HG02759 (cell line): ENCODE data around the gene CCDC150.
"Not testable (repeated sequence)": the region's sequence is repeated elsewhere in the genome, so short reads cannot be mapped to it uniquely, and the experiment has no call there.

Experiments
- ATAC-seq: cut with Tn5 transposase; IDR thresholded peaks from one replicate; pipeline ENCODE4 v1.9.1; 2021; ENCODE audit warnings: mild to moderate bottlenecking, moderate library complexity; ENCODE audit not compliant: unreplicated experiment

CCDC150 gene

GRCh38 chr2:196639180-196640030 is at the start of gene CCDC150:
Gene CCDC150, plus strand, starts transcription at chr2:196639715. Its CDS starts 52 bp downstream, at chr2:196639767.
- peak; percentile 100 for ATAC-seq

- ATAC-seq: no peak
Measured at GRCh38 chr2:196590286-196590685, 49.2 kb upstream of the CCDC150 start.

DNA sequence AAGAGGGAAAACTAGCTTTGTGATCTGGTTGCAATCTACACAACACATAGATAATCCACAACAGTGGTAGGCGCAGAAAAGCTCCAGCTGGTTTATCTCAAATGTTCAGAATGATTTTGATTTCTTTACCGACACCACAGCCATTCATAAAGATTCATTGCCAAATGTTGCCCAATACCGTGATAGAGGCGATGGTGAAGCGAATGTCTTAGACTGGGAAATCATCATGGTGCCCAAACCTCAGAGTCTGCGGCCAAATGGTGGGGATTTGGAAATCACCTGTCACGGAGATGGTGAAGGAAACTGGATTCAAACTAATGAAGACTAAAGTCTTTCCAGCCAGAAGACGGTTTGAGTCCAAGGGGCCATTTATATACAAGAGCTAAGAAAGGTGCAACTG is 48.5 kb upstream of the CCDC150 start:
- ATAC-seq: no peak

GRCh38 chr2:196591621-196592022 is 47.9 kb upstream of the CCDC150 start:
- no peak for ATAC-seq

- ATAC-seq: peak; percentile 6
Measured at GRCh38 chr2:196592331-196592910, 47.1 kb upstream of the CCDC150 start.

DNA sequence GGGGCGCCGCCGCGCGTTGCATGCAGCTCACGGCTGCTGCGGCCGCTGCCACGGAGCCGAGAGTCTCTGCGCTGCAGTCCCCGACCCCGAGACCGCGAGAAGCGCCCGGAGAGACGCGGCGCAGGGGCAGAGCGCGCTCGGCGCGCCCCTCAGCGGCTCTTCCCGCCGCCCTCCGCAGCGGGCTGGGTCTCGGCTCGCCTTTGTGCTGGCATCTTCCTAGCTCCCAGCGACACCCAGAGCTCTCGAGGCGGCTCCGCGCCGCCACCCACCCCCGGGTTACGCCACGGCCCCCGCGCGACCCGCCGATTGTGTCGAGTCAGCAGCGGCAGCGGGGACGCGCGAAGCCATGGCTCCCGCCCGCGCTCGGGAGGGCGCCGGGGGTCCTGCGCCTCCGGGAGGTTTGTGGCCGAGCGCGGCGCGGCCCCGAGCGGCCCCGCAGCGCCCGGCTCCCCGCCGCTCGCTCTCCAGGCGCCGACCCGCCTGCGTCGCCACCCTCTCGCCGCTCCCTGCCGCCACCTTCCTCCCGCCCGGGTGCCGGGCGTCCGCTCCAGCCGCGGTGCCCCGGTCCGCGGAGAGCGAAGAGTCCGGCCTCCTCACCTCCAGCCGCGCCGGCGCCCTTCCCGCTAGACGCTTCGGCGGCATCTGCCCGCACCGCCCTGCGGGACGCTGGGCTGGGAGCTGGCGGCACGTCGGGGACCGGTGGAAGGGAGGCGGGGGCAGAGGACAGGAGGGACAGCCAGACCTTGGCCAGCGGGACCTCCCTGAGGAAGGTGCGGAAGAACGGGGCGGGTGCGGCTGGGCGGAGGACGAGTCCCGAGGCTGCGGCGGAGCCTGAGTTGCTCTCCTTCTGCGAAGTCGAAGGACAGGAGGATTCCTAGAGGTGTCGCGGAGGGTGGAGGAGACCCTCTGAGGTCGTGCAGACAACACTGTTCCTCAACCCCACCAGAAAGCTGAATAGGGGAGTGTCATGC is 46.3 kb upstream of the CCDC150 start, which contains the start of gene HECW2:
Gene HECW2, minus strand, starts transcription at position 644 of the 971 bp plus-strand sequence.
- peak; percentile 71 for ATAC-seq

DNA sequence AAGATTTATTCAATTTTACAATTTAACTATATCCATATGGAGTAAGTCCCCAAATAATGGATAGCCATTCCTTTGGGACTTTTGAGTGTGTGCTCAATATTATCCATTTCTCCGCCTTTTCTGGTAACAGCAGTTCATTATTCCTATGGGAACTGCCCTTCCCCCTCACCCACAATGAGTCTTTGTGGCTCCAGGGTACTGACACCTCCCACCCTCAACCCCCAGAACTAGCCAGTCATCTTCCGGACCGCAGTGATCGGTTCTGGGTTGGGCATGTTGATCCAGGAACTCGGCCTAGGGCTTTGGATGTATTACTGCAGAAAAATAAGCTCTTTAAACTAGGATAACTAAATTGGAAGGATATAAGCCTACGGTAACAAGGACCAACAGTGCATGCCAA is 45.4 kb upstream of the CCDC150 start:
- no peak for ATAC-seq

- no peak for ATAC-seq
Measured at GRCh38 chr2:196597531-196597930, 42.0 kb upstream of the CCDC150 start.

DNA sequence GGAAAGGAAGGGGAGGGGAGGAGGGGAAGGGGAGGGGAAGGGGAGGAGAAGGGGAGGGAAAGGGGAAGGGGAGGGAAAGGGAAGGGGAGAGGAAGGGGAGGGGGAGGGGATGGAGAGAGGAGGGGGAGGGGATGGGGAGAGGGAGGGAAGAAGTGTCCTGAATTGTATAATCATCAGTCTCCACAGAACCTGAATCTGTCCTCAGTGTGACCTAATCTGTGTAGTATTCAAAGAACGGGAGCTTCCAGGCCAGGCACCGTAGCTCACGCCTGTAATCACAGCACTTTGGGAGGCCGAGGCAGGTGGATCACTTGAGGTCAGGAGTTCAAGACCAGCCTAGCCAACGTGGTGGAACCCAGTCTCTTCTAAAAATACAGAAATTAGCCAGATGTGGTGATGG is 41.1 kb upstream of the CCDC150 start:
- ATAC-seq: no peak

DNA sequence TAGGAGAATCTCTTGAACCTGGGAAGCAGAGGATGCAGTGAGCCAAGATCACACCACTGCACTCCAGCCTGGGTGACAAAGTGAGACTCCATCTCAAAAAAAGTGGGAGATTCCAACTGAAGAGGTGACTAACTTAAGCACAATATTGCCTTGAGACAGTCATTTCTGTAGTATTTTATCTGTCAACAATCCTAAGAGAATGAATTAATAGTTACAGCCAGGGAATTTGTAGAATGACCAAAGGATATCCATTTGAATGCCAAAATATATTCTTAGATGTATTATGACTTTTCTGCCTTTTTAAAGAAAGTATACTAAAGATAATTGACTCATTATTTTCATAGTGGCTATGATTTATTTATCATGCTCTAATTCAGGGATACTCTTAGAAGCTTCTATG is 40.7 kb upstream of the CCDC150 start:
- ATAC-seq: no peak

GRCh38 chr2:196601430-196602306 is 37.8 kb upstream of the CCDC150 start:
- no peak for ATAC-seq

GRCh38 chr2:196604196-196604595 is 35.3 kb upstream of the CCDC150 start:
- no peak for ATAC-seq

- ATAC-seq: no peak
Measured at GRCh38 chr2:196606516-196606915, 33.0 kb upstream of the CCDC150 start.

GRCh38 chr2:196607073-196607472 is 32.4 kb upstream of the CCDC150 start:
- no peak for ATAC-seq

GRCh38 chr2:196607896-196608295 is 31.6 kb upstream of the CCDC150 start:
- ATAC-seq: not testable (repeated sequence)

GRCh38 chr2:196609806-196610205 is 29.7 kb upstream of the CCDC150 start:
- ATAC-seq: no peak

DNA sequence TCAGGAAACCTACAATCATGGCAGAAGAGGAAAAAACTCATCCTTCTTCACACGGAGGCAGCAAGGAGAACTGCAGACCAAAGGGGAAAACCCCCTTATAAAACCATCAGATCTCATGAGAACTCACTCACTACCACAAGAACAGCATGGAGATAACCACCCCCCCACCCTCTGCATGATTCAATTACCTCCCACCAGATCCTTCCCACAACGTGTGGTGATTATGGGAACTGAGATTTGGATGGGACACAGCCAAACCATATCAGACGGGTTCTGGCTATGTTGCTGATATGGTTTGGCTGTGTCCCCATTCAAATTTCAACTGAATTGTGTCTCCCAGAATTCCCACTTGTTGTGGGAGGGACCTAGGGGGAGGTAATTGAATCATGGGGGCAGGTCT is 28.7 kb upstream of the CCDC150 start:
- no peak for ATAC-seq

- no peak for ATAC-seq
Measured at GRCh38 chr2:196613302-196613701, 26.2 kb upstream of the CCDC150 start.

DNA sequence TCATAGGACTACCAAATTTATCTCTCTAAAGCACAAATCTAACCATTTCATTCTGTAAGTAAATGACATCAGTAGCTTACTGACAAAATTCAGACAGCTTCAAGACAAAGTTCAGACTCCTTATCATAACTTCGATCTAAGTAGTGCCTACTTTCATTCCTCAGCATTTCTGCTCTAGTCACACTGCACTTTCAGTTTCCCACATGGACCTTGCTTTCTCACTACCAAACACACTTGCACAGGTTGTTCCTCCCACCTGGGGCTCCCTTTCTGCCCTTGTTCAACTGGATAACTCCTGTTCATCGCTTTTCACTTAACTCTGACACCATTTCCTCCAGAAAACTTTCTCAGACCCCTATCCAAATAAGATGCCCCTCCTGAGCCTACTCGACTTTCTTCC is 22.1 kb upstream of the CCDC150 start:
- no peak for ATAC-seq

GRCh38 chr2:196618661-196619060 is 20.9 kb upstream of the CCDC150 start:
- no peak for ATAC-seq
